Ascending aorta (tissue), 2 donors: ENCODE results near the gene TMPRSS6. TPM values are rescaled to one million over a fixed set of nuclear protein-coding genes. Genes with fewer than 3 reads are reported as not detected.

Source experiments
- DNase-seq, 2 donors: peaks; one replicate each; pipeline ENCODE4 v3.0.0-alpha.2; 2019; ENCODE audit warnings: low spot score in 2 of 2
- H3K27ac ChIP-seq, 2 donors: fragments of 200-600 bp; sonication (generic); one replicate each; pipeline ENCODE4 v1.5.1; 2016 to 2017; ENCODE audit warnings: mild to moderate bottlenecking in 1 of 2
- H3K27me3 ChIP-seq: fragments of 200-600 bp; sonication (generic); one replicate; pipeline ENCODE4 v1.5.1; 2017
- H3K36me3 ChIP-seq, 2 donors: fragments of 200-600 bp; sonication (generic); one replicate each; pipeline ENCODE4 v1.5.1; 2016
- H3K4me1 ChIP-seq, 2 donors: fragments of 200-600 bp; sonication (generic); one replicate each; pipeline ENCODE4 v1.5.1; 2016 to 2017; ENCODE audit warnings: mild to moderate bottlenecking in 1 of 2
- H3K4me3 ChIP-seq, 2 donors: fragments of 200-600 bp; sonication (generic); one replicate each; pipeline ENCODE4 v1.5.1; 2016 to 2017; ENCODE audit warnings: mild to moderate bottlenecking in 1 of 2
- H3K9me3 ChIP-seq, 2 donors: fragments of 200-600 bp; sonication (generic); one replicate each; pipeline ENCODE4 v1.5.1; 2016
- intact Hi-C: fragments of 100-400 bp; cut with DNase I; formaldehyde crosslinking; loops from one replicate; pipeline ENCODE4 v1.15.1; 2023
- total RNA-seq: library from RNA; depleted of rRNA; stranded (reverse); fragments of >200 nt; gene quantifications from one replicate; pipeline ENCODE4 v1.1.0, GENCODE V29; 2016
- TF ChIP-seq, protein P1 (sequence below), 3 experiments: fragments of 200-600 bp in 2 of 3; fragments of 450-650 bp in 1 of 3; sonication (generic) in 2 of 3; IDR thresholded peaks; one replicate each; pipeline ENCODE4 v1.5.1; 2016 to 2019; ENCODE audit warnings: antibody characterized with exemption in 3 of 3, mild to moderate bottlenecking in 1 of 3, moderate library complexity in 1 of 3

TMPRSS6 gene
- total RNA-seq, 1 donor from 2014 or later = not detected

DNA sequence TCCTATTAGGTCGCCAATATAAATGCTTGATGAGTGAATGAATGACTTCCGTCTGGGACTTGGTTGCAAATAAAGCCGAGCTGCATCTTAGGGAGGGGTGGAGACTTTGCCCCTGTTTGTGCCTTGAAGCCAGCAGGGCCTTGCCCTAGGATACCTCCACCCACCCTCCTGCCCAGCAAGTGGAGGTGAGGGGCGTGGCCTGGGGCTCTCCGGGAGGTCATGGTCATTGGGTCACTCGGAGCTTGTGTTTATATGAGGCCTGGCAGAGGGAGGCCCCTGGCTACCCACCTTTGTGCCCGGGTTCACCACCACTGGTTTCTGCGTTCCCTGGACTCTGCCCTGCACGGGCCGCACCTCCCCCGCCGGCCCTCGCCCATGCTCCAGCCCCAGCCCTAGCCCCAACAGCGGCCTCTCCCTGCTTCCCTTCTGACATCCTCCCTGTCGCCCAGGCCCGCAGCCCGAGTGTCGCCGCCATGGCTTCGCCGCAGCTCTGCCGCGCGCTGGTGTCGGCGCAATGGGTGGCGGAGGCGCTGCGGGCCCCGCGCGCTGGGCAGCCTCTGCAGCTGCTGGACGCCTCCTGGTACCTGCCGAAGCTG is 85.7 kb downstream of the TMPRSS6 start:
- Histone ChIP-seq H3K4me1 (peaks cover 7 to 27% of the 10 kb centered on the region in 2 donors), H3K27me3 (no peaks in the 10 kb centered on the region), H3K27ac (no peak overlapping the region), H3K9me3 (no peaks in the 10 kb centered on the region), H3K4me3 (no peak overlapping the region), H3K36me3 (peaks cover 39 to 47% of the 10 kb centered on the region in 2 donors)
- TF ChIP-seq, protein P1, sequence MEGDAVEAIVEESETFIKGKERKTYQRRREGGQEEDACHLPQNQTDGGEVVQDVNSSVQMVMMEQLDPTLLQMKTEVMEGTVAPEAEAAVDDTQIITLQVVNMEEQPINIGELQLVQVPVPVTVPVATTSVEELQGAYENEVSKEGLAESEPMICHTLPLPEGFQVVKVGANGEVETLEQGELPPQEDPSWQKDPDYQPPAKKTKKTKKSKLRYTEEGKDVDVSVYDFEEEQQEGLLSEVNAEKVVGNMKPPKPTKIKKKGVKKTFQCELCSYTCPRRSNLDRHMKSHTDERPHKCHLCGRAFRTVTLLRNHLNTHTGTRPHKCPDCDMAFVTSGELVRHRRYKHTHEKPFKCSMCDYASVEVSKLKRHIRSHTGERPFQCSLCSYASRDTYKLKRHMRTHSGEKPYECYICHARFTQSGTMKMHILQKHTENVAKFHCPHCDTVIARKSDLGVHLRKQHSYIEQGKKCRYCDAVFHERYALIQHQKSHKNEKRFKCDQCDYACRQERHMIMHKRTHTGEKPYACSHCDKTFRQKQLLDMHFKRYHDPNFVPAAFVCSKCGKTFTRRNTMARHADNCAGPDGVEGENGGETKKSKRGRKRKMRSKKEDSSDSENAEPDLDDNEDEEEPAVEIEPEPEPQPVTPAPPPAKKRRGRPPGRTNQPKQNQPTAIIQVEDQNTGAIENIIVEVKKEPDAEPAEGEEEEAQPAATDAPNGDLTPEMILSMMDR (IDR thresholded peaks at IDR 0.05) = no peak
- DNase-seq = no peak
- intact Hi-C loops = no loop called here

DNA sequence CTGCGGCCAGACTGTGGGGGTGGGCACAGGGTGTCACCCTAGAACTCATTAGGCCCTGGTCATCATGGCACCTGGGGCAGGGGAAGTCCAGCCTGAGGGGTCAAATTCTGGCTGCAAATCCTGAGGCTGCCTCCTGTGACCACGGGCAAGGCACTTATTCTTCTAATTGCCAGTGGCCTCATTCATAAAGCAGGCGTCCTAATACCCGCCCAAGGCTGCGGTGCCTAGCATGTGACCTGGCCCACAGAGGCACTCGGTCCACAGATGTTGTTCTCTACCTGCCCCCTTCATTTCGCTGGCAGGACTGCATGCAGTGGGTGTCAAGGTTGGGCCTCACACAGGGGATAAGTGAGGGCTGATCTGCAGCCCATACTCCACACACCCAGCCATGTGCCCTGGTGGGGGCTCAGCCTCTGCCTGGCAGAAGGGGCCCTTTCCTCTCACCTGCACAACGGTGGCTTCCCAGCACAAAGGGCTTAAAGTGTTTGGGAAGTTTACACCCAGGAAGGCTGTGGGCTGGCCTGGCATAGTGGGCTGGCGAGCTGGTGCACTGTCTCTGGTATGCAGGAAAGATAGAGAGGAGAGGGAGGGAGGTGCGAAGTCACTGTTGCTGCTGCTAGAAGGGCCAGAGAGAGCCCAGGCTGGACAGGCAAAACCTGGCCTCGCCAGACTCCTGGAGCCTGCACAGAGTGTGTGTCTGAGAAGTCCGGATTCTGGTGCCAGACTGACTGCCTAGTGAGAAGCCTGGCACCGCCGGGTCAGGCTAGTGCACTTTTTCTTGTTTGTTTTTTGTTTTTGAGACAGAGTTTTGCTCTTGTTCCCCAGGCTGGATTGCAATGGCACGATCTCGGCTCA is 86.8 kb downstream of the TMPRSS6 start:
- intact Hi-C loops = no loop called here
- TF ChIP-seq, protein P1 (IDR thresholded peaks at IDR 0.05) = no peak
- Histone ChIP-seq H3K36me3 (peaks cover 35 to 37% of the 10 kb centered on the region in 2 donors), H3K4me1 (peaks cover 10 to 36% of the 10 kb centered on the region in 2 donors), H3K27ac (no peak overlapping the region), H3K9me3 (no peaks in the 10 kb centered on the region), H3K4me3 (no peak overlapping the region), H3K27me3 (no peaks in the 10 kb centered on the region)
- no peak for DNase-seq

DNA sequence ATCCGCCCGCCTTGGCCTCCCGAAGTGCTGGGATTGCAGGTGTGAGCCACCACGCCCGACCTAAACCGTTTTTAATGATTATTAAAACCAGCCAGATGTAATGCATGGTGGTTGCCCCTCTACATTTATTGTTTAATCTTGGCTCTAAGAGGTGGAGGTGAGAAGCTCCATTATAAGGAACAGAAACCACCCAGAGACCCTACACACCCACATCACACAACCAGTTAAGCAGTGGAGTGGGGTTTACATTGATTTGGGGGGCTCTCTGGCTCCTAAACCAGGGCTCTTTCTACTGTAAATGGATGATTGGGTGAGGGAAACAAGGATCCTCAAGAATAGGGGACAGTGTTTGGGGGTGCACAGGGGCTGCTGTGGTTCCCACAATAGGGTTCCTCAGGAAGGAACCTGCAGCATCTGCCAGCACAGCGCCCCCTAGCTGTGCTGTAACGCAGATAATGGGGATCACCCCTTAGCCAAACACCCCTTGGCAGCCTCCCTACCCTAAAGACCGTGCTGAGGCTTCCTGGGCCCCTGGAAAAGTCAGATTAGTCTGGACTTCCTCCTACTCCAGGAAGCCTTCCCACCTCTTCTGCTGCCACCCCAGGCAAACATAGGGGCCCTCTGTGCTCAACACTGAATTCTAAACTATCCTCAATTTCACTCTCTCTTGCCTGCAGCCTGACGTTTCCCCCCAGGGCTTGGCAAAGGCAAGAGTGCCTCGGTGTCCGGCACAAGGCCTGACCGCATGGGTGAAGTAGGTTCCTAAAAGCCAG is 87.6 kb downstream of the TMPRSS6 start:
- Histone ChIP-seq H3K4me1 (peaks cover 11 to 41% of the 10 kb centered on the region in 2 donors), H3K27me3 (no peaks in the 10 kb centered on the region)

DNA sequence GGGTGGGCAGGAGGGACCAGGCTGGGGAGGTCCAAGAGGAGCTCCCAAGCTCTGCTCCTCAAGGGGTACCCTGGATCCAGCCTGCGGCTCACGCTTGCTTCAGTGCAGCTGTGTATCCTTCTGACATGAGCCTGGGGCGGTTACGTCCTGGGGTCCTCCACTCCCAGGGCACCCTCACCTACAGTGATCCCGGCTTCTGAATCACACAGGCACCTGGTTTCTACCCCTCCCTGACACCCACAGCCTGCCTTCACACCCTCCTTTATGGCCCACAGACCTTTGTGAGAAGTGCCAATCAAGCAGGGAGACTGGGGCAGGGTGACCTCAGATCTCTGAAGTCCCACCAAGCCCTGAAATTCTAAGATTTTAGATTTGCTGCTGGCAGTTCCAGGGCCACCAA is 88.5 kb downstream of the TMPRSS6 start:
- Histone ChIP-seq H3K27ac (no peak overlapping the region), H3K36me3 (peaks cover 18 to 20% of the 10 kb centered on the region in 2 donors), H3K4me3 (peak overlapping the region in 1 of 2 donors; percentile 88), H3K27me3 (no peaks in the 10 kb centered on the region), H3K9me3 (no peaks in the 10 kb centered on the region), H3K4me1 (peaks cover 11 to 41% of the 10 kb centered on the region in 2 donors)
- TF ChIP-seq, protein P1 (IDR thresholded peaks at IDR 0.05) = no peak
- intact Hi-C loops = no loop called here
- DNase-seq = no peak

More for the DNA sequence above, 87.6 kb downstream of the TMPRSS6 start:
- H3K27ac ChIP-seq = no peak overlapping the region
- TF ChIP-seq, protein P1 (IDR thresholded peaks at IDR 0.05) = peak; percentile 24 to 63 (median 52)
- no peaks in the 10 kb centered on the region for H3K9me3 ChIP-seq
- intact Hi-C loops = no loop called here
- DNase-seq = no peak
- H3K4me3 ChIP-seq = no peak overlapping the region
- peaks cover 27 to 29% of the 10 kb centered on the region in 2 donors for H3K36me3 ChIP-seq

DNA sequence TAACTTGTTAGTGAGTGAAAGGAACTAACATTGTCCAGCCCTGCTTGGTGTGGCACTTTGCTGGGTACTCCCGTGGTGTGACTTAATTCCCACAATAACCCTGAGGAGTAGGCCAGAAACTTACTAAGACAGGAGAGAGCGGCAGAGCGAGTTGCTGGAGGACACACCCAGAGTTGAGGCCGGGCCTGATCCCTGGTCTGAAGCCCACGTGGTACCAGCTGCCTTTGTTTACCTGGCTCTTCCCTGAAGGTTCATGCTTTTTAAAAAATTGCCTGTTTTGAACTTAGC is 89.4 kb downstream of the TMPRSS6 start:
- peak overlapping the region; percentile 88 to 98 for H3K4me3 ChIP-seq
- TF ChIP-seq, protein P1 (IDR thresholded peaks at IDR 0.05) = no peak
- DNase-seq = no peak
- peaks cover 11 to 41% of the 10 kb centered on the region in 2 donors for H3K4me1 ChIP-seq
- peak overlapping the region; percentile 88 to 95 for H3K27ac ChIP-seq
- intact Hi-C loops = no loop called here
- H3K27me3 ChIP-seq = no peaks in the 10 kb centered on the region
- H3K9me3 ChIP-seq = no peaks in the 10 kb centered on the region
- peaks cover 9 to 11% of the 10 kb centered on the region in 2 donors for H3K36me3 ChIP-seq
